ENCODE results near the gene MAP2K3. TPM values are rescaled to one million over a fixed set of nuclear protein-coding genes. Genes with fewer than 3 reads are reported as not detected.
"Not testable (repeated sequence)": the region's sequence is repeated elsewhere in the genome, so short reads cannot be mapped to it uniquely, and the experiment has no call there.

Gene MAP2K3
- total and polyA plus RNA-seq, 2 of the 8 experiments (the other 6 are each of a cell fraction or from before 2014, with no cell fraction given) = 16.9 to 33.5 TPM

DNA sequence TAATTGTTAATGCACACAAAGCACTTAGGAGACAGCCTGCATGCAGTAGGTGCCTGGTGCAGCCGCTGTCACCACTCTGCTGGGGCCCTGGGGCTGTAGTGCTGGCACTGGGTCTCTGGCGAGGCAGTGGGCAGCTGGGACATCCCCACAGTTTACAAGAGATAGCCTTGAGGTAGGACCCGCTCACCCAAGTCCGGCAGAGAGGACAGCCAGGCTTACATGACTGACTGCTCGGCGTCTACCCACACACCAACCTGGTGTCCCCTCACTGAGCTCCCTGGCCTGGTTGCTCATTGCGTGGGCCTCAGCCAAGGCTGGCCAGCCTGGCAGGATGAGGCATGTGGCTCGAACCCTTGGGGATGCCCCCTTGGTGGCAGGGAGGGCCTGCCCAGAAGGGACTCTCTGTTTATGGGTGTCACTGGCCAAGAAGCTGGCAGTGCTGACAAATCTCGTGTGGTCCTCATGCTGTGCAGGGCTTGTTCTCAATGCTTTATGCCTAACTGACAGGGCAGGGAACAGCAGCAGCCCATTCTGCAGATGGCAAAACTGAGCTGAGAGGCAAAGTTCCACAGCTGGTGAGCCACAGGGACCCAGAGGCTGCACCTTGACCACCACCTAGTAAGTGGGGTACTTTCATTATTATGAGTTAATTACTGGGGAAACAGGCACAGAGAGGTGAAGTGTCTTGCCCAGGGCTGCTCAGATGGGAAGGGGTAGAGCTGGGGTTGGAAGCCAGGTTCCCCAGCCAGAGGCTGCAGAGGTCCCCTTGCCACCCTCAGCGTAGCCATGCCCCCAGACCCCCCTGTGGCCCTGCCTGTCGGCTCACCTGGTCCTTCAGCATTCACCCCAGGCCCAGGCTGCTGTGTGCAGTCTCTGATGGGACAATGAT, 58.8 kb downstream of the MAP2K3 start:
- H2BK12ac ChIP-seq (ENCODE audit: low read depth, low read length); H4K5ac ChIP-seq (ENCODE audit: insufficient read length, low read depth, low read length); H3K14ac ChIP-seq (ENCODE audit: insufficient read length); H3K23ac ChIP-seq (ENCODE audit: insufficient read length); H2AK5ac ChIP-seq (ENCODE audit: low read depth, low read length); H4K91ac ChIP-seq (replicated peaks; ENCODE audit: insufficient read length, low read length); H3K9ac ChIP-seq (replicated peaks in 1 of 4; ENCODE audit: extremely low read depth in 1 of 4, low read depth in 3 of 4, low read length in 3 of 4); H3K79me2 ChIP-seq (ENCODE audit: control insufficient read depth in 1 of 2, insufficient read depth in 2 of 2, low read length in 2 of 2); H3K18ac ChIP-seq (ENCODE audit: extremely low read depth, low read length); DNase-seq (ENCODE audit: low read depth in 1 of 2, low spot score in 2 of 2); H2BK20ac ChIP-seq (ENCODE audit: low read length); H3K4me2 ChIP-seq (ENCODE audit: insufficient read depth in 1 of 2, low read depth in 2 of 2, low read length in 2 of 2); CTCF ChIA-PET (ENCODE audit: partially characterized antibody); H3K9me3 ChIP-seq (ENCODE audit: insufficient read depth in 2 of 2, low read depth in 1 of 2, low read length in 1 of 2); H3K27me3 ChIP-seq (replicated peaks in 1 of 4; ENCODE audit: control insufficient read depth in 3 of 4, extremely low read depth in 1 of 4, insufficient read depth in 3 of 4, low read length in 3 of 4); H3K79me1 ChIP-seq (ENCODE audit: low read depth, low read length); H2BK15ac ChIP-seq (ENCODE audit: low read length); H3K4me3 ChIP-seq (ENCODE audit: extremely low read depth in 1 of 4, insufficient read depth in 2 of 4, low read depth in 3 of 4, low read length in 4 of 4); FAIRE-seq; H4K20me1 ChIP-seq (replicated peaks in 1 of 2; ENCODE audit: control insufficient read depth in 1 of 2, insufficient read depth in 2 of 2, low read length in 2 of 2); H4K8ac ChIP-seq (ENCODE audit: extremely low read depth, insufficient read depth, low read length); H3K36me3 ChIP-seq (ENCODE audit: control insufficient read depth in 2 of 4, insufficient read depth in 4 of 4, low read length in 3 of 4); H2AFZ ChIP-seq (ENCODE audit: low read length); H3K4me1 ChIP-seq (replicated peaks in 1 of 4; ENCODE audit: control insufficient read depth in 3 of 4, insufficient read depth in 4 of 4, low read length in 3 of 4); H3K23me2 ChIP-seq (ENCODE audit: low read depth, low read length); H3K4ac ChIP-seq (replicated peaks; ENCODE audit: insufficient read length, low read depth, low read length); H2BK5ac ChIP-seq (ENCODE audit: low read depth, low read length); H2BK120ac ChIP-seq (replicated peaks; ENCODE audit: low read depth, low read length); H3K56ac ChIP-seq (replicated peaks; ENCODE audit: insufficient read length, low read depth, low read length); H3K27ac ChIP-seq (ENCODE audit: low read depth, low read length); POLR2A ChIA-PET (ENCODE audit: partially characterized antibody): not testable (repeated sequence)
- 57% methylated on average over 10 of the region's 11 CpGs; no CpG with 5 or more reads in 1 of the 2 experiments for WGBS, 2 experiments (ENCODE audit: extremely low coverage in 1 of 2, insufficient coverage in 1 of 2, insufficient read length in 1 of 2, insufficient replicate concordance in 2 of 2, low coverage in 1 of 2, low lambda C conversion rate in 2 of 2, missing lambda C conversion rate in 1 of 2)

GRCh38 chr17:21344801-21345200, 60.3 kb downstream of the MAP2K3 start:
- H3K9me3 ChIP-seq (ENCODE audit: insufficient read depth in 2 of 2, low read depth in 1 of 2, low read length in 1 of 2); H4K91ac ChIP-seq (replicated peaks; ENCODE audit: insufficient read length, low read length); H3K18ac ChIP-seq (ENCODE audit: extremely low read depth, low read length); H3K23ac ChIP-seq (ENCODE audit: insufficient read length); H3K4me2 ChIP-seq (ENCODE audit: insufficient read depth in 1 of 2, low read depth in 2 of 2, low read length in 2 of 2); H3K56ac ChIP-seq (replicated peaks; ENCODE audit: insufficient read length, low read depth, low read length); H2BK5ac ChIP-seq (ENCODE audit: low read depth, low read length); H4K5ac ChIP-seq (ENCODE audit: insufficient read length, low read depth, low read length); H2BK120ac ChIP-seq (replicated peaks; ENCODE audit: low read depth, low read length); H4K8ac ChIP-seq (ENCODE audit: extremely low read depth, insufficient read depth, low read length); H3K27ac ChIP-seq (ENCODE audit: low read depth, low read length); H3K4me3 ChIP-seq (ENCODE audit: extremely low read depth in 1 of 4, insufficient read depth in 2 of 4, low read depth in 3 of 4, low read length in 4 of 4); FAIRE-seq; H2AFZ ChIP-seq (ENCODE audit: low read length); H3K9ac ChIP-seq (replicated peaks in 1 of 4; ENCODE audit: extremely low read depth in 1 of 4, low read depth in 3 of 4, low read length in 3 of 4); H2AK5ac ChIP-seq (ENCODE audit: low read depth, low read length); H2BK12ac ChIP-seq (ENCODE audit: low read depth, low read length); H3K27me3 ChIP-seq (replicated peaks in 1 of 4; ENCODE audit: control insufficient read depth in 3 of 4, extremely low read depth in 1 of 4, insufficient read depth in 3 of 4, low read length in 3 of 4); H3K36me3 ChIP-seq (ENCODE audit: control insufficient read depth in 2 of 4, insufficient read depth in 4 of 4, low read length in 3 of 4); H4K20me1 ChIP-seq (replicated peaks in 1 of 2; ENCODE audit: control insufficient read depth in 1 of 2, insufficient read depth in 2 of 2, low read length in 2 of 2); H3K79me1 ChIP-seq (ENCODE audit: low read depth, low read length); H3K23me2 ChIP-seq (ENCODE audit: low read depth, low read length); H3K79me2 ChIP-seq (ENCODE audit: control insufficient read depth in 1 of 2, insufficient read depth in 2 of 2, low read length in 2 of 2); H2BK15ac ChIP-seq (ENCODE audit: low read length); H3K14ac ChIP-seq (ENCODE audit: insufficient read length); POLR2A ChIA-PET (ENCODE audit: partially characterized antibody); H3K4me1 ChIP-seq (replicated peaks in 1 of 4; ENCODE audit: control insufficient read depth in 3 of 4, insufficient read depth in 4 of 4, low read length in 3 of 4); DNase-seq (ENCODE audit: low read depth in 1 of 2, low spot score in 2 of 2); H2BK20ac ChIP-seq (ENCODE audit: low read length); H3K4ac ChIP-seq (replicated peaks; ENCODE audit: insufficient read length, low read depth, low read length): not testable (repeated sequence)
- 67% methylated on average over 3 of the region's 4 CpGs; no CpG with 5 or more reads in 1 of the 2 experiments for WGBS, 2 experiments (ENCODE audit: extremely low coverage in 1 of 2, insufficient coverage in 1 of 2, insufficient read length in 1 of 2, insufficient replicate concordance in 2 of 2, low coverage in 1 of 2, low lambda C conversion rate in 2 of 2, missing lambda C conversion rate in 1 of 2)
- CTCF ChIA-PET (ENCODE audit: partially characterized antibody) = interaction anchor here (0.9 kb wide), 1 partner anchor 22 kb away, joined by 3 read pairs; no protein-coding TSS in a partner anchor
